Fibroblast of mammary gland (primary cell): ENCODE measurements around the gene HTR2C.
A peak's percentile ranks its signal among the peaks of the same experiment; 100 is the strongest.
"Not testable (repeated sequence)": the region's sequence is repeated elsewhere in the genome, so short reads cannot be mapped to it uniquely, and the experiment has no call there.

Experiments used
- DNase-seq: peaks from one replicate; pipeline ENCODE4 v3.0.0-alpha.2; 2010; ENCODE audit warnings: low read depth
- H3K4me3 ChIP-seq: 2 replicates; pipeline ENCODE4 v1.5.1; 2011; ENCODE audit warnings: low read depth, mild to moderate bottlenecking, low read length, moderate library complexity; ENCODE audit not compliant: control insufficient read depth
- TF ChIP-seq, protein P1 (sequence below): conservative IDR thresholded peaks from 2 replicates; pipeline ENCODE4 v1.5.1; 2011; ENCODE audit warnings: low read depth, low read length, inconsistent platforms; ENCODE audit not compliant: control insufficient read depth, insufficient read depth

Gene HTR2C

GRCh38 chrX:114619874-114620273 is 36.0 kb downstream of the HTR2C start:
- TF ChIP-seq, protein P1, sequence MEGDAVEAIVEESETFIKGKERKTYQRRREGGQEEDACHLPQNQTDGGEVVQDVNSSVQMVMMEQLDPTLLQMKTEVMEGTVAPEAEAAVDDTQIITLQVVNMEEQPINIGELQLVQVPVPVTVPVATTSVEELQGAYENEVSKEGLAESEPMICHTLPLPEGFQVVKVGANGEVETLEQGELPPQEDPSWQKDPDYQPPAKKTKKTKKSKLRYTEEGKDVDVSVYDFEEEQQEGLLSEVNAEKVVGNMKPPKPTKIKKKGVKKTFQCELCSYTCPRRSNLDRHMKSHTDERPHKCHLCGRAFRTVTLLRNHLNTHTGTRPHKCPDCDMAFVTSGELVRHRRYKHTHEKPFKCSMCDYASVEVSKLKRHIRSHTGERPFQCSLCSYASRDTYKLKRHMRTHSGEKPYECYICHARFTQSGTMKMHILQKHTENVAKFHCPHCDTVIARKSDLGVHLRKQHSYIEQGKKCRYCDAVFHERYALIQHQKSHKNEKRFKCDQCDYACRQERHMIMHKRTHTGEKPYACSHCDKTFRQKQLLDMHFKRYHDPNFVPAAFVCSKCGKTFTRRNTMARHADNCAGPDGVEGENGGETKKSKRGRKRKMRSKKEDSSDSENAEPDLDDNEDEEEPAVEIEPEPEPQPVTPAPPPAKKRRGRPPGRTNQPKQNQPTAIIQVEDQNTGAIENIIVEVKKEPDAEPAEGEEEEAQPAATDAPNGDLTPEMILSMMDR, result peak; percentile 56
- DNase-seq, result peak; percentile 8
- no peak overlapping the region for H3K4me3 ChIP-seq

DNA sequence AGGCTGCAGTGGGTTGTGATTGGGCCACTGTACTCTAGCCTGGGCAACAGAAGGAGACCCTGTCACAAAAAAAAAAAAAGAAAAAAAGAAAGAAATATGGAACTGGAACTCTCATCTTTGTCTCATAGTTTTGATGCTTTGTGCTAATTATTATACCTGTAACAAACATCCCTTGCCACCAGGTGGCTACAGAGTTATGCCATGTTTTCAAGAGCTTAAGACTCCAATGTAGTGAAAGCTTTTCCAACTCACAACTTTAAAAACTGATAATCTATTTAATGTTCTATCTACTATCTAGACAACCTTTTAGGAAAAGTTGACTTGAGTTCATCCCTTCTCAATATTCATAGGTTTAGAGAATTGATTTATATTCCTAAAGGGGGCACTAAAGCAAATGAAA is 42.4 kb downstream of the HTR2C start:
- peak; percentile 40 for DNase-seq
- TF ChIP-seq, protein P1, result peak; percentile 54
- no peak overlapping the region for H3K4me3 ChIP-seq

DNA sequence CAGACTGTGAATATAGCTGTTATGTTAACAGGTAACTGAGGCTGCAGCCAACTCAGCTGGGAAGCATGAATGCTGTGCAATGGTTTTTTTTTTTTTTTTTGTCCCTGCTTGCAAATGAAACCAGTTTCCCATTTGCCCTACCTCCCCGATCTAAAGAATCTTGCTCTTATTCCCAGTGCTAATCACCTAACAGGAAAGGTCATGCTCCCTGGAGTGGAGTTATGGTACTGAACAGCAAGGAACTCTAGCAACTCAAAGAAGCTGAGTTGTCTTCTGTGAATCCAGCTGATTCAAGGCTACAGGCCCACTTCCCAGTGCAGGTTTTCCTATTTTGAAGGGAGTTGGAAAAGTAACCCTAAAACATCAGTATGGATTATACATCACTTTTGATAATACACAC is 52.1 kb downstream of the HTR2C start:
- TF ChIP-seq, protein P1, result no peak
- no peak overlapping the region for H3K4me3 ChIP-seq
- DNase-seq, result no peak

- H3K4me3 ChIP-seq, result no peak overlapping the region
- TF ChIP-seq, protein P1, result no peak
- DNase-seq, result peak; percentile 53
These were observed 66.5 kb downstream of the HTR2C start for GRCh38 chrX:114650351-114650750.

- H3K4me3 ChIP-seq, result no peak overlapping the region
- peak; percentile 67 for DNase-seq
- TF ChIP-seq, protein P1, result no peak
These were observed 91.5 kb downstream of the HTR2C start for GRCh38 chrX:114675365-114675764.

DNA sequence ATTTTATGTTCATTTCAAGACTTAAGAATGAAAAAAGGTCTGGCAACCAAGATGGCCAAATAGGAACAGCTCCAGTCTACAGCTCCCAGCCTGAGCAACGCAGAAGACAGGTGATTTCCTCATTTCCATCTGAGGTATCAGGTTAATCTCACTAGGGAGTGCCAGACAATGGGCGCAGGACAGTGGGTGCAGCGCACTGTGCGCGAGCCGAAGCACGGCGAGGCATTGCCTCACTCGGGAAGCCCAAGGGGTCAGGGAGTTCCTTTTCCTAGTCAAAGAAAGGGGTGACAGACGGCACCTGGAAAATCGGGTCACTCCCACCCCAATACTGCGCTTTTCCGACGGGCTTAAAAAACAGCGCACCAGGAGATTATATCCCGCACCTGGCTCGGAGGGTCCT is 116.6 kb downstream of the HTR2C start:
- H3K4me3 ChIP-seq, DNase-seq: not testable (repeated sequence)

DNA sequence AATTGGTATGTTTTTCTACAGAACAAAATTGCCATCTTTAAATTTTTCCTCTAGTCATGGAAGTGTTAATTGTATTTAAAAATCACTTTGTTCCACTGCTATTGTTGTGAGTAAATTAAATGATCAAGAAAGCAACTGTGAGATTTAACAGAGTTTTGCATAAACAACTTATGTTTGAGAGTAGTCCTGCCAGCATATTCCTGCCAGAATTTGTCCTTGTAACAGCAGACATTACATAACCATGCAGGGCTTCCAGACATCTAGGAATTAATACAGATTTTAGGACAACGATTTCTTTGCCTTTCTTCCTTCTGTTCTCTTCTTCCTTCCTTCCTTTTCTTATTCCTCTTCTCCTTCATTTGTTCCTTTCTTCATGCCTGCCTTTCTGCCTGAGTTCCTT is 125.5 kb downstream of the HTR2C start:
- no peak overlapping the region for H3K4me3 ChIP-seq
- TF ChIP-seq, protein P1, result no peak
- no peak for DNase-seq
